Prostate gland (tissue), 2 donors: ENCODE measurements around the gene KLHDC4. TPM values are rescaled to one million over a fixed set of nuclear protein-coding genes. Genes with fewer than 3 reads are reported as not detected.
A peak's percentile ranks its signal among the peaks of the same experiment; 100 is the strongest.
"Not testable (repeated sequence)": the region's sequence is repeated elsewhere in the genome, so short reads cannot be mapped to it uniquely, and the experiment has no call there.

ENCODE experiments used
- DNase-seq: peaks from one replicate; pipeline ENCODE4 v3.0.0-alpha.2; 2019; ENCODE audit warnings: low spot score
- H3K27ac ChIP-seq, 2 donors: fragments of 200-600 bp; sonication (generic); 2 replicates each; pipeline ENCODE4 v1.5.1; 2017 to 2019
- H3K27me3 ChIP-seq: fragments of 200-600 bp; sonication (generic); replicated peaks from 2 replicates; pipeline ENCODE4 v1.5.1; 2019; ENCODE audit not compliant: insufficient read depth
- H3K36me3 ChIP-seq, 2 donors: fragments of 200-600 bp; sonication (generic); 1 replicate in 1 of 2; 2 replicates in 1 of 2; pipeline versions ENCODE4 v1.5.1 to v1.8.1; 2017 to 2019
- H3K4me1 ChIP-seq: fragments of 200-600 bp; sonication (generic); replicated peaks from 2 replicates; pipeline ENCODE4 v1.5.1; 2019
- H3K4me3 ChIP-seq, 2 donors: fragments of 200-600 bp; sonication (generic); 2 replicates each; pipeline ENCODE4 v1.5.1; 2017 to 2019
- H3K9me3 ChIP-seq: fragments of 200-600 bp; sonication (generic); 2 replicates; pipeline ENCODE4 v1.5.1; 2017
- POLR2A ChIP-seq: fragments of 450-650 bp; IDR thresholded peaks from one replicate; pipeline ENCODE4 v1.6.1; 2016; ENCODE audit warnings: antibody characterized with exemption, mild to moderate bottlenecking
- POLR2AphosphoS5 ChIP-seq: sonication (generic); formaldehyde crosslinking; IDR thresholded peaks from one replicate; pipeline ENCODE4 v1.6.1; 2017; ENCODE audit warnings: antibody characterized with exemption
- WGBS: methylation state at CpG from one replicate; pipeline ENCODE4 v1.1.5; 2018; 5-methylcytosine and 5-hydroxymethylcytosine counted together
- intact Hi-C: fragments of 100-400 bp; cut with DNase I; formaldehyde crosslinking; loops from one replicate; pipeline ENCODE4 v1.14.2; 2022
- total RNA-seq, 2 donors: library from RNA; depleted of rRNA; stranded (reverse); fragments of >200 nt; gene quantifications; one replicate each; pipeline ENCODE4 v1.1.0, GENCODE V29; 2016
- TF ChIP-seq, protein P1 (sequence below), 4 experiments: fragments of 200-600 bp in 2 of 4; fragments of 450-650 bp in 2 of 4; sonication (generic) in 2 of 4; IDR thresholded peaks; 1 replicate in 3 of 4; 2 replicates in 1 of 4; pipeline ENCODE4 v1.5.1; 2016 to 2019; ENCODE audit warnings: antibody characterized with exemption in 4 of 4, mild to moderate bottlenecking in 2 of 4, moderate library complexity in 2 of 4

KLHDC4 gene
- total RNA-seq, 2 donors from 2014 or later: 28.2 to 56.4 TPM

DNA sequence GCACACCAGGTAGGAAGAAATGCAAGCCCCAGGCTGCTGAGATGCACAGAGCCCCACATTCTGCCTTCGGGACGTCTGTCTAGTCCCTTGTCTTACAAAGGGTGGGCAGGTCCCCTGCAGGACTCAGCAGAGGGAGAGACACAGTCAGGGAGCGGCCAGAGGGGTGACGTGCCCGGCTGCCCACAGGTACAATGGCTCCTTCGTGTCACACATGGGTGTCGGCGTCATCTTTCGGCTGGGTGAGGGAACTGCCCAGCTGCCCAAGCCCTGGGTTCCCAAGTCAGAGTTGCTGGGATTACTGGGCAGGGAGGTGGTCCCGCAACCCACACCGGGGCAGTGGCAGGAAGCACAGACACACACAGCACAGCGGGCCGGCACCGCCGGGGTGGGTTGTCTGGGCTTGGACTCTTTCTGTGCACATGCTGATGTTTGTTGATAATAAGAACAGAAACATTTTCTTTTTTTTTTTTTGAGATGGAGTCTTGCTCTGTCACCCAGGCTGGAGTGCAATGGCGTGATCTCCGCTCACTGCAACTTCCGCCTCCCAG lies 82.9 kb downstream of the KLHDC4 start:
- Histone ChIP-seq H3K27ac (no peak overlapping the region), H3K4me3 (no peak overlapping the region), H3K27me3 (peaks cover 4% of the 10 kb centered on the region), H3K4me1 (no peaks in the 10 kb centered on the region), H3K36me3 (no peaks in the 10 kb centered on the region), H3K9me3 (no peaks in the 10 kb centered on the region)
- intact Hi-C loops: no loop called here
- 73% methylated on average over 18 of the region's 18 CpGs for WGBS
- no peak for DNase-seq
- TF ChIP-seq POLR2AphosphoS5: no peak

DNA sequence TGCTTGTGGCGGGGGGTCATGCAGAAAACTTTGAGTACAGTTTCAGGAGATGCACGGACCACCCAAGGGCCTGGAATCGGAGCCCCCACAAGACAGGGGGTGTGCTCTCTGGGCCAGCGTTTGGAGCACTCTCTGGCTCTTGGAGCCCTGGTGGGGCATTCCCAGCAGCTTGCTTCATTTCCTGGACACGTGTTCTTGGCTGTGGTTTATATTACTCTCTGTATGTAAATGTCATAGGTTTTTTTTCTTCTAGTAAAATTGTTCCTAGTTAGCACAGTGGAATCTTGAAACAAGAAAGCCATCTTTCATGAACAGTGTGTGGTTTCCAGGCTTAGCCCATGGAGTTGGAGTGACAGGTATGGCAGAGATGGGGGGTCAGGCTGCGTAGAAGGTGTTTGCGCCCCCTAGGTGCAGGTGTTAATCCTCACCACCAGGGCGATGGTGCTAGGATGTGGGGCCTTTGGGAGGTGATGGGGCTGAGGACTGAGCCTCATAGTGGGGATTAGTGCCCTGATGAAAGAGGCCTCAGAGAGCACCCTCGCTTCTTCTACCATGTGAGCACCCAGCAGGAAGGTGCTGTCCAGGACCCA lies 83.7 kb downstream of the KLHDC4 start:
- H3K4me1 ChIP-seq: no peaks in the 10 kb centered on the region
- intact Hi-C loops: no loop called here
- H3K27me3 ChIP-seq: peaks cover 4% of the 10 kb centered on the region
- peak; percentile 61 for TF ChIP-seq POLR2AphosphoS5
- no peak for TF ChIP-seq POLR2A
- H3K4me3 ChIP-seq: no peak overlapping the region
- DNase-seq: peak; percentile 26
- H3K36me3 ChIP-seq: no peaks in the 10 kb centered on the region
- H3K27ac ChIP-seq: no peak overlapping the region
- 33% methylated on average over 9 of the region's 9 CpGs for WGBS
- no peaks in the 10 kb centered on the region for H3K9me3 ChIP-seq

DNA sequence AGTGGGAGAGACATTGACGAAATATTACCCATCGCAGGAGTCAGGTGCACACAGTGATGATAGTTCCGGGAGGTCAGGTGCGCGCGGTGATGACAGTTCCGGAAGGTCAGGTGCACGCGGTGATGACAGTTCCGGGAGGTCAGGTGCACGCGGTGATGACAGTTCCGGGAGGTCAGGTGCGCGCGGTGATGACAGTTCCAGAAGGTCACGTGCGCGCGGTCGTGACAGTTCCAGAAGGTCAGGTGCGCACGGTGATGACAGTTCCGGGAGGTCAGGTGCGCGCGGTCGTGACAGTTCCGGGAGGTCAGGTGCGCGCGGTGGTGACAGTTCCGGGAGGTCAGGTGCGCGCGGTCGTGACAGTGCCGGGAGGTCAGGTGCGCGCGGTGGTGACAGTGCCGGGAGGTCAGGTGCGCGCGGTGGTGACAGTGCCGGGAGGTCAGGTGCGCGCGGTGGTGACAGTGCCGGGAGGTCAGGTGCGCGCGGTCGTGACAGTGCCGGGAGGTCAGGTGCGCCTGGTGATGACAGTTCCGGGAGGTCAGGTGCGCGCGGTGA lies 84.7 kb downstream of the KLHDC4 start:
- DNase-seq, H3K36me3 ChIP-seq, H3K27ac ChIP-seq, H3K4me3 ChIP-seq, H3K4me1 ChIP-seq, H3K9me3 ChIP-seq, intact Hi-C loops, H3K27me3 ChIP-seq: not testable (repeated sequence)
- WGBS: 92% methylated on average over 60 of the region's 60 CpGs

DNA sequence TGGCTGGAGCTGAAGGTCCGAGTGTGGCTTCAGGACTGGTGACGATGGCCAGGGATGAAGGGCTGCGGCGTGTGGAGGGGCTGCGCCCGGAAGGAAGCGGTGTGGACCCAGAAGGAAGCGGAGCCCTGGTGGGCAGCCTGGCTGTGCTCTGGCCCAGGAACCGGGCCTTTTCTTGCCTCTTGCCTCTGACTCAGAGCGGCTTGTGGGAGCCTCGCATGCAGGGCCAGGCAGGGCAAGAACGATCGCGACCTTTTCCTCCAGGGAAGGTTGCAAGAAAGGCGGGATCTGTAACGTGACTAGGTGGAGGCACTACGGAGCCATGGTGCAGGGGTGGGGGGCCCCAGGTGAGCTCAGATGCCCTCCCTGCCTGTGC lies 85.5 kb downstream of the KLHDC4 start:
- peaks cover 4% of the 10 kb centered on the region for H3K27me3 ChIP-seq
- TF ChIP-seq, protein P1, sequence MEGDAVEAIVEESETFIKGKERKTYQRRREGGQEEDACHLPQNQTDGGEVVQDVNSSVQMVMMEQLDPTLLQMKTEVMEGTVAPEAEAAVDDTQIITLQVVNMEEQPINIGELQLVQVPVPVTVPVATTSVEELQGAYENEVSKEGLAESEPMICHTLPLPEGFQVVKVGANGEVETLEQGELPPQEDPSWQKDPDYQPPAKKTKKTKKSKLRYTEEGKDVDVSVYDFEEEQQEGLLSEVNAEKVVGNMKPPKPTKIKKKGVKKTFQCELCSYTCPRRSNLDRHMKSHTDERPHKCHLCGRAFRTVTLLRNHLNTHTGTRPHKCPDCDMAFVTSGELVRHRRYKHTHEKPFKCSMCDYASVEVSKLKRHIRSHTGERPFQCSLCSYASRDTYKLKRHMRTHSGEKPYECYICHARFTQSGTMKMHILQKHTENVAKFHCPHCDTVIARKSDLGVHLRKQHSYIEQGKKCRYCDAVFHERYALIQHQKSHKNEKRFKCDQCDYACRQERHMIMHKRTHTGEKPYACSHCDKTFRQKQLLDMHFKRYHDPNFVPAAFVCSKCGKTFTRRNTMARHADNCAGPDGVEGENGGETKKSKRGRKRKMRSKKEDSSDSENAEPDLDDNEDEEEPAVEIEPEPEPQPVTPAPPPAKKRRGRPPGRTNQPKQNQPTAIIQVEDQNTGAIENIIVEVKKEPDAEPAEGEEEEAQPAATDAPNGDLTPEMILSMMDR (IDR thresholded peaks at IDR 0.05): no peak
- no peak for TF ChIP-seq POLR2AphosphoS5
- TF ChIP-seq POLR2A: no peak
- WGBS: 87% methylated on average over 17 of the region's 17 CpGs

DNA sequence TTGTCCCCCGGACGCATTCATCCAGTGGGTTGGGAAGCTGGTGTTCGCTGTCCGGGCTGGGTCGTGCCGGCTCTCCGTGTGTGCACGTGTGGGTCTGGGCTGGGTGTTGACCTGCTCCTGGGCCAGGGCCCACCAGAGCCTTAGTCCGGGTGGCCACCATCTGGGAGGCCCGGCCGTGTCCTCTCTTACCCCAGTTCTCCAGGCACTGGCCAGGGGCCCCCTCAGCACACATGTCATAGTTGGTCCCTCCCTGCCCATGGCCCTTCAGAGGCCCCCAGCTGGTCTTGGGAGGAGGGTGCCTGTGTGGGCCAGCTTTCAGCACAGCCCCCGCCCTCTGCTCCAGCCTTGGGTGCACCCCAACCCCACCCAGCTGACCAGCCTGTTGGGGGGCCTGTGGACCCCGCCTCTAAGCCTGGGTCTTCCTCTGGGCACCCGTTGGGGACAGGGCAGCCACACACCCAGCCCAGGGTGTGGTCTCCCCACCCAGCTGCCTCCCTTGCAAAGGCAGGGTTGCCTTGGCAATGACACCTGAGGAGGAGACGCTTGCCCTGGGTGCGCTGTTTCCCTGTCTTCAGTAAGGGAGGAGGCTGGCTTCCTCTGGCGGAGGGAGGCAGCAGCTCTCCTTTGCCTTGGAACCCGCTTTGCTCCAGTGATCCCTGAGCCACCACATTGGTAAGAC lies 86.1 kb downstream of the KLHDC4 start:
- 74% methylated on average over 18 of the region's 18 CpGs for WGBS

More for the DNA sequence above, 85.5 kb downstream of the KLHDC4 start:
- Histone ChIP-seq H3K9me3 (no peaks in the 10 kb centered on the region), H3K4me3 (no peak overlapping the region), H3K27ac (no peak overlapping the region), H3K36me3 (no peaks in the 10 kb centered on the region), H3K4me1 (no peaks in the 10 kb centered on the region)
- no peak for DNase-seq
- intact Hi-C loops: no loop called here

DNA sequence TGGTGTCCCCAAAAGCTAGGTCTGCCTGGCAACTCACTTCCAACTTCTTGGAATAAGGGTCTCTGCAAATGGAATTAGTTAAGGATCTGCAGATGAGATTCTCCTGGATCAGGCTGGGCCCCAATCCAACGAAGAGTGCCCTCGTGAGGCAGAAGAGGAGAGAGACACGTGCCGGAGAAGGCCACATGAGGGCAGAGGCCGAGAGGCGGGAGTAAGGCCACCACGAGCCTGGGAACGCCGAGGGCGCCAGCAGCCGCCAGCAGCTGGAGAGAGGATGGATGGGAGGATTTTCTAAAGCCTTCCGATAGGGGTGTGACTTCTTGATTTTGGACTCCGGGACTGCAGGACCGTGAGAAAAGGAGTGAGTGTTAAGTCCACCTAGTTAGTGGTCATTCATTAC lies 87.2 kb downstream of the KLHDC4 start:
- Histone ChIP-seq H3K9me3 (no peaks in the 10 kb centered on the region), H3K4me1 (no peaks in the 10 kb centered on the region), H3K4me3 (no peak overlapping the region), H3K36me3 (no peaks in the 10 kb centered on the region), H3K27me3 (no peaks in the 10 kb centered on the region), H3K27ac (no peak overlapping the region)
- WGBS: 39% methylated on average over 14 of the region's 14 CpGs
- DNase-seq: no peak
- intact Hi-C loops: no loop called here
- TF ChIP-seq, protein P1 (IDR thresholded peaks at IDR 0.05): no peak
- no peak for TF ChIP-seq POLR2AphosphoS5
- no peak for TF ChIP-seq POLR2A

More for the DNA sequence above, 86.1 kb downstream of the KLHDC4 start:
- no peak overlapping the region for H3K4me3 ChIP-seq
- TF ChIP-seq, protein P1 (IDR thresholded peaks at IDR 0.05): no peak
- no peak for TF ChIP-seq POLR2A
- no peak for TF ChIP-seq POLR2AphosphoS5
- no peaks in the 10 kb centered on the region for H3K36me3 ChIP-seq
- H3K27ac ChIP-seq: no peak overlapping the region
- peaks cover 4% of the 10 kb centered on the region for H3K27me3 ChIP-seq
- intact Hi-C loops: no loop called here
- H3K4me1 ChIP-seq: no peaks in the 10 kb centered on the region
- H3K9me3 ChIP-seq: no peaks in the 10 kb centered on the region
- DNase-seq: no peak
